ENCODE measurements around the gene BBLN.

The BBLN gene

GRCh38 chr9:128203024-128203706, 43.1 kb downstream of the BBLN start, which contains the start of gene DNM1:
Gene DNM1 (plus strand): TSS chr9:128203379. CDS start chr9:128203471, 92 bp downstream.
- no peak for TF ChIP-seq GATA2 (IDR thresholded peaks at IDR 0.05; ENCODE audit: low read depth, low read length)
- no peak for TF ChIP-seq GATA3 (IDR thresholded peaks at IDR 0.05; ENCODE audit: low read depth, low read length)

- TF ChIP-seq GATA2 (IDR thresholded peaks at IDR 0.05; ENCODE audit: low read depth, low read length) (no peak), GATA3 (IDR thresholded peaks at IDR 0.05; ENCODE audit: low read depth, low read length) (no peak)
Measured at GRCh38 chr9:128203707-128204551, 43.9 kb downstream of the BBLN start.

GRCh38 chr9:128204858-128205257, 44.8 kb downstream of the BBLN start:
- TF ChIP-seq GATA3 (IDR thresholded peaks at IDR 0.05; ENCODE audit: low read depth, low read length) (no peak), GATA2 (IDR thresholded peaks at IDR 0.05; ENCODE audit: low read depth, low read length) (no peak)

- no peak for TF ChIP-seq GATA3 (IDR thresholded peaks at IDR 0.05; ENCODE audit: low read depth, low read length)
- TF ChIP-seq GATA2 (IDR thresholded peaks at IDR 0.05; ENCODE audit: low read depth, low read length) = no peak
Measured at GRCh38 chr9:128205296-128205944, 45.4 kb downstream of the BBLN start.

- TF ChIP-seq GATA2 (IDR thresholded peaks at IDR 0.05; ENCODE audit: low read depth, low read length) = no peak
- no peak for TF ChIP-seq GATA3 (IDR thresholded peaks at IDR 0.05; ENCODE audit: low read depth, low read length)
Measured at GRCh38 chr9:128206484-128206883, 46.4 kb downstream of the BBLN start.

- TF ChIP-seq GATA3 (IDR thresholded peaks at IDR 0.05; ENCODE audit: low read depth, low read length) = no peak
- TF ChIP-seq GATA2 (IDR thresholded peaks at IDR 0.05; ENCODE audit: low read depth, low read length) = no peak
Measured at GRCh38 chr9:128206916-128207910, 47.1 kb downstream of the BBLN start.

- no peak for TF ChIP-seq GATA2 (IDR thresholded peaks at IDR 0.05; ENCODE audit: low read depth, low read length)
- no peak for TF ChIP-seq GATA3 (IDR thresholded peaks at IDR 0.05; ENCODE audit: low read depth, low read length)
Measured at GRCh38 chr9:128208386-128208785, 48.3 kb downstream of the BBLN start.

GRCh38 chr9:128208946-128209669, 49.0 kb downstream of the BBLN start:
- TF ChIP-seq GATA2 (IDR thresholded peaks at IDR 0.05; ENCODE audit: low read depth, low read length) (no peak), GATA3 (IDR thresholded peaks at IDR 0.05; ENCODE audit: low read depth, low read length) (no peak)

GRCh38 chr9:128211186-128211980, 51.3 kb downstream of the BBLN start:
- TF ChIP-seq GATA3 (IDR thresholded peaks at IDR 0.05; ENCODE audit: low read depth, low read length) (no peak), GATA2 (IDR thresholded peaks at IDR 0.05; ENCODE audit: low read depth, low read length) (no peak)

GRCh38 chr9:128211981-128212281, 51.9 kb downstream of the BBLN start:
- TF ChIP-seq GATA3 (IDR thresholded peaks at IDR 0.05; ENCODE audit: low read depth, low read length) (no peak), GATA2 (IDR thresholded peaks at IDR 0.05; ENCODE audit: low read depth, low read length) (no peak)

Data from SH-SY5Y (cell line).